Large intestine (tissue), 3 donors: ENCODE data around the gene FEZ2. TPM values are rescaled to one million over a fixed set of nuclear protein-coding genes. Genes with fewer than 3 reads are reported as not detected.
"Not testable (repeated sequence)": the region's sequence is repeated elsewhere in the genome, so short reads cannot be mapped to it uniquely, and the experiment has no call there.

Experiments used
- DNase-seq, 2 donors: peaks; one replicate each; pipeline versions ENCODE4 v3.0.0 to v3.0.0-alpha.2; 2013
- H3K27ac ChIP-seq: one replicate; pipeline ENCODE4 v1.5.1; 2013; ENCODE audit warnings: low read length
- H3K27me3 ChIP-seq: 2 replicates; pipeline ENCODE4 v1.6.1; 2013; ENCODE audit warnings: low read length; ENCODE audit not compliant: control insufficient read depth, insufficient read depth
- H3K36me3 ChIP-seq: 2 replicates; pipeline ENCODE4 v1.6.1; 2013; ENCODE audit warnings: low read length; ENCODE audit not compliant: control insufficient read depth, insufficient read depth
- H3K4me1 ChIP-seq: one replicate; pipeline ENCODE4 v1.6.1; 2013; ENCODE audit warnings: low read length; ENCODE audit not compliant: control insufficient read depth, insufficient read depth
- H3K4me3 ChIP-seq: one replicate; pipeline ENCODE4 v1.5.1; 2013; ENCODE audit warnings: low read length
- H3K9me3 ChIP-seq: one replicate; pipeline ENCODE4 v1.6.1; 2013; ENCODE audit warnings: mild to moderate bottlenecking, low read depth, low read length, moderate library complexity; ENCODE audit not compliant: control insufficient read depth
- WGBS: methylation state at CpG from one replicate; pipeline ENCODE4 v1.1.5; 2013; ENCODE audit warnings: low lambda C conversion rate; ENCODE audit not compliant: insufficient coverage; 5-methylcytosine and 5-hydroxymethylcytosine counted together
- polyA plus RNA-seq: library from polyadenylated mRNA; unstranded; fragments of 120-200 nt; gene quantifications from one replicate; pipeline ENCODE4 v1.2.1, GENCODE V29; 2013

Gene FEZ2
- polyA plus RNA-seq, 1 donor = 59.4 TPM

DNA sequence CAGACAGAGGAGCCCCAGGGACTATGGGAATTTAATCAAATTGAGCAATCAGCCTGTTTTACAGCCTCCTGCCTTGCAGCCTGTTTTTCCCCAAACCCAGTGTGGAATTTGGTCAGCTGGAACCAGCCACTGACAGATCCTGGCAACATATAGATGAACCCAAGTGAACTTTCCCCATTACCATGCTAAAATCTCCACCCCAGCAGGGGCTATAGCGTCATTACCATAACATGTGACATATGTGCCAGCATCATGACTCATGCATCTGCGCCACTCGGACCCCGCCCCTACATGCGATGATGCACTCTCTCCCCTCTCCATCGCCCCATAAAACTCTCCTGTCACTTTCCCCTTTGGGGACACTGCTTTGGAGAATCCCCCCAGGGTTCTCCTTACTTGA, 17.3 kb upstream of the FEZ2 start:
- Histone ChIP-seq H3K27me3 (no peaks in the 10 kb centered on the region), H3K27ac (no peak overlapping the region), H3K4me1 (no peaks in the 10 kb centered on the region), H3K36me3 (no peaks in the 10 kb centered on the region), H3K4me3 (no peak overlapping the region), H3K9me3 (no peaks in the 10 kb centered on the region)
- no peak for DNase-seq
- WGBS = no CpG with 5 or more reads among the region's 6 CpGs

DNA sequence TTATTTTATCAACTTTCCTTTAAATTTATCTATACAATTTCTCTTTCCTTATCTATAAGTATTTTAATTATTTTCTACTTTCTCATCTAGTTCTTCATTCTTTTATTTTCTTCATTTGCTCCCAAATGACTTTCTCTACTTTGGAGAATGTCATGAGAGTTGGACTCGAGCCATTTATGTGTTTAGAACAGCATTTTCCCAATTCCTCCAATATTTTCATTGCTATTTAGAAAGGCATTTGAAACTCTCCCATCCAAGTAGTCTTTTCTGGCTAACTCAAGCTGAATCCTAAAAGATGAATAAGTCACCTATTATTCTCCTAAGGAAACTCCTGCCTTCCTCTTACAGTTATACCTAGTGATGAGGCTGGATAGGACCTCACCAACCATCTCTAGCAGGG, 15.8 kb upstream of the FEZ2 start:
- no peak overlapping the region for H3K27ac ChIP-seq
- H3K9me3 ChIP-seq = no peaks in the 10 kb centered on the region
- H3K36me3 ChIP-seq = no peaks in the 10 kb centered on the region
- H3K27me3 ChIP-seq = no peaks in the 10 kb centered on the region
- no peak for DNase-seq
- H3K4me1 ChIP-seq = no peaks in the 10 kb centered on the region
- 86% methylated on average over 1 of the region's 1 CpG for WGBS
- H3K4me3 ChIP-seq = no peak overlapping the region

DNA sequence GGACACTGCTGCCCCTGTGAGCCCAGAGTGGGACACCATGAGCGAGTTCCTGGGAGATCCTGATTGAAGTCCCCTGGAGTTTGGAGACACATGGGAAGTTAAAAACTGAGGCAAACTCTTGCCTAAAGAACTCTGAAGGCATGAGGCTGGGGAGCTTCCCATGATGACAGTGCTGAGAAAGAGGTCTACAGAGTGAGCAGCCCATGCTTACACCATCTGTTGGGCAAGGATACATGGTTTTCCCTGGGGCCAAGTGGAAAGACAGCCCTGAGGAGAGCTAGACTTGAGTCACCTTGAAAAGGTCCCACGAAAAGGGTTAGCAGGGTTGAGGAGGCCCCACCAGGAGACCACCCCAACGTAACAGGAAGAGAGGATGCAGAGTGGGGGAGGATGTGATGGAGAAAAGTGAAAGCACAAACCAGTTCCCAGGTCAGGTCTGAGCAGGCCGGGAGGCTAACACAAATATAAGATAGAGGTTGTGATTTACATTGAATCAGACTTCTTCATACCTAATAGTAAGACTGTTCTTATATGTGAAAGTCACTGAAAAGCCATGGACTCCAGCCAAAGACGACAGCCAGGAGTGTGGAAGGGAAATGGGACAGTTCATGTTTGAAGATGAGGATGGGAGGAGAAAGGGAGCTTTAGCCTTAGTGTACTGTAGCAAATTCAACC, 13.5 kb upstream of the FEZ2 start:
- H3K27me3 ChIP-seq = no peaks in the 10 kb centered on the region
- no peak overlapping the region for H3K4me3 ChIP-seq
- H3K27ac ChIP-seq = no peak overlapping the region
- H3K4me1 ChIP-seq = no peaks in the 10 kb centered on the region
- no peaks in the 10 kb centered on the region for H3K36me3 ChIP-seq
- H3K9me3 ChIP-seq = no peaks in the 10 kb centered on the region
- WGBS = 93% methylated on average over 3 of the region's 5 CpGs
- DNase-seq = no peak

DNA sequence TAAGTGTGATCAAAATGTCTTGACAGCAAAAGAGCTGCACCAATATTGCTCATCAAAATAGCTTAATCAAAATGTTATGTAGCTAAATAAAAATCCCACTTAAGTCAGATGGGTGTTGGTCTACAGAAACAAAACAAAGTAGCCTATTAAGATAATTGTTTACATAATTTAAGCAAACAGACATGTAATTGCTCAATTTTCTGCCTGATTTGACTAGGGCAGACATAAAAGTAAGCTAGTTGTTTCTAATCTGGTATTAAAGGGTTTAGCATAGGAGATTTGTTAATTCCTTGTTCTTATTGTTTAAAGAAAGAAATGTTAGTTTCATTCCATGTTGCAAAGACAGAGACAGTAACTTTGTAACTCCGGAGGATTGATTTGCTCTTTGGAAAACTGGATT, 11.5 kb upstream of the FEZ2 start:
- no CpG with 5 or more reads among the region's 1 CpG for WGBS
- Histone ChIP-seq H3K36me3 (no peaks in the 10 kb centered on the region), H3K4me3 (no peak overlapping the region), H3K4me1 (no peaks in the 10 kb centered on the region), H3K27me3 (no peaks in the 10 kb centered on the region), H3K9me3 (no peaks in the 10 kb centered on the region), H3K27ac (no peak overlapping the region)
- no peak for DNase-seq

DNA sequence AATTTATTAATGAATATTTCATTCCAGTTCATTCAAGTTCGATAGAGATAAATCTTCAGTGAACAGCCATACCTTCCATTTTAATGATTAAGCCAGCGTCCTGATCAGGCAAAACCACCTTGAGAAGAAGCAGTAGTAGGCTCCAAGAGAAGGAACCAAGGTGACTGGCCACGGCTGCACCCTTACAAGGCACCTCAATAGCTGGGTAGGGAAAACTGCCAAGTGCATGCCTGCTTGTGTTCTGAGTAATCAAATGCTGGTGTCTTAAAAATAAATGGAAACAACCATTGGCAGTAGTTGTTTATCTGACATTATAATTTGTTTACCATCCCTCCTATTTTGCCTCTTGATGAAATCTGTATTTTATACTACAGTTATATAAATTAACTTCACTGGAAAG, 10.0 kb upstream of the FEZ2 start:
- Histone ChIP-seq H3K4me1 (no peaks in the 10 kb centered on the region), H3K27ac (no peak overlapping the region), H3K9me3 (no peaks in the 10 kb centered on the region), H3K36me3 (no peaks in the 10 kb centered on the region), H3K27me3 (no peaks in the 10 kb centered on the region), H3K4me3 (no peak overlapping the region)
- WGBS = no CpG with 5 or more reads among the region's 3 CpGs
- no peak for DNase-seq

DNA sequence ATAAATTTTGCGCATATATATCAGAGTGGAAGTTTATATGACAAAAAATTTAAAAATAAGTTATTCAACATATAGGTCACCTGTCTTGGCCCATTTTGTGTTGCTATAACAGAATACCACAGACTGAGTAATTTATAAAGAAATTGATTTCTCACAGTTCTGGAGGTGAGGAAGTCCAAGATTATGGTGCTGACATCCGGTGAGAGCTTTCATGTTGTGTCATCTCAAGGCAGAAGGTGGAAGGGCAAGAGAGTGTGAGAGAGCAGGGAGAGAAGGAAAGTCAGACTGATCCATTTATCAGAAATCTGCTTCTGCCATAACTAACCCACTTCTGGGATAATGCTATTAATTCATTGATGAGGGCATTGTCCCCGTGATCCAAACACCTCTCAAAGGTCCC, 9.0 kb upstream of the FEZ2 start:
- 0% methylated on average over 1 of the region's 3 CpGs for WGBS
- no peaks in the 10 kb centered on the region for H3K27me3 ChIP-seq
- H3K9me3 ChIP-seq = no peaks in the 10 kb centered on the region
- H3K4me1 ChIP-seq = no peaks in the 10 kb centered on the region
- no peak overlapping the region for H3K4me3 ChIP-seq
- no peaks in the 10 kb centered on the region for H3K36me3 ChIP-seq
- no peak overlapping the region for H3K27ac ChIP-seq
- DNase-seq = no peak

DNA sequence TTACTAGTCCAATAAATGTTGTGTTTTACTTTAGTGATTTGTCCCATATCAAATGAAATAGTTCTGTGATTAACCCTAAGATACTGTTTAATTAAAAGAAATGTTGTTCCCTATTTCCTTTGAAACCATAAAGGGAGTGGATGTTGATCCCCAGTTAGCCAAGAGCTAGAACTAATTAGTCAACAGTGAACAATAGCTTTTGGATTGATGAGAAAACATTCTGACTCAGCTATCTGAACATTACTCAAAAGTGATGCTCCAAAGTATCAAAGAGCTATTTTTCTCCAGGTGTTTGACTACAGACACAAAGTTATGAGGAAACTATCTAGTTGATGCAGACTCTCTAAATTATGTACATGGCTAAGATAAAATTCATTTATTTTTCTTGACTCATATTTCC, 7.3 kb upstream of the FEZ2 start:
- Histone ChIP-seq H3K36me3 (no peaks in the 10 kb centered on the region), H3K4me3 (no peak overlapping the region), H3K4me1 (no peaks in the 10 kb centered on the region), H3K27me3 (no peaks in the 10 kb centered on the region), H3K9me3 (no peaks in the 10 kb centered on the region), H3K27ac (no peak overlapping the region)
- no peak for DNase-seq

DNA sequence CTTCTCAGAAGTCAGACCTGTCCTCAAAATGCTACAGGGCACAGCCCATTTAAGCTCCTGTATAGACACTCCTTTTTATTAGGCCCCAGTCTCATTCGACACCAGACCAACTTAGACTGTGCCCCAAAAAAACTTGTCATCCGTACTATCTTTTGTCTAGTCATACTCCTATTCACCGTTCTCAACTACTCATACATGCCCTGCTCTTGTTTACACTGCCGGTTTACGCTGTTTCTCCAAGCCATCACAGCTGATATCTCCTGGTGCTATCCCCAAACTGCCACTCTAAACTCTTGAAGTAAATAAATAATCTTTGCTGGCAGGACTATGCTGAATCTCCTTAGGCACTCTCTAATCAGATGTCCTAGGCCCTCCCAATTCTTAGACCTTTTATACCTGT, 5.7 kb upstream of the FEZ2 start:
- H3K4me1 ChIP-seq, H3K9me3 ChIP-seq, H3K36me3 ChIP-seq, H3K27me3 ChIP-seq, H3K27ac ChIP-seq, H3K4me3 ChIP-seq, DNase-seq: not testable (repeated sequence)
- WGBS = no CpG with 5 or more reads among the region's 5 CpGs

DNA sequence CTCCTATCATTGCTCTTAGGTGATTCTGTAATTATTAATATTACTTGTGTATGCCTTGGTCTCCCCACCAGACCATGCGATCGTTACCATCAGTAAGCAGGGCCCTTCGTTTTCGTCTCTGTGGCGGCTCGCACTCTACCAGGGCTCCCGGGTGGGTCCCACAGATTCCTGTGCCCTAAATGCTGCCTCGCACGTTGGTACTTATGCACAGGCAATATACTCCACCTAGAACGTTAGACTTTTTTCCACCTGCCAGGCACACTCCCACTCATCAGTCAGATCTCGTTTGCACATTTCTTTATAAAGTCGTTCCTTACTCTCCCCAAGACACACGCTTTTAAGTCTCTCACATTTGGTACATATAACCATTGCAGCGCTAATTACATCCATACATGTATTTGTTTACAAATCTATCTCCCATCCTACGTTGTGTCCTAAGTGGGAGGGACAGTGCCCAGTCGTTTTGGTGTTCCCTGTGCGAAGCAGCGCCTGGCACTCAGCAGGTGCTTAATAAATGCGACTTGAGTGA, 901 bp downstream of the FEZ2 start:
- Histone ChIP-seq H3K4me3 (peak overlapping the region; percentile 72), H3K4me1 (peaks cover 12% of the 10 kb centered on the region), H3K27ac (peak overlapping the region; percentile 79), H3K9me3 (no peaks in the 10 kb centered on the region), H3K36me3 (no peaks in the 10 kb centered on the region), H3K27me3 (no peaks in the 10 kb centered on the region)
- WGBS = 0% methylated on average over 3 of the region's 19 CpGs
- DNase-seq = no peak

DNA sequence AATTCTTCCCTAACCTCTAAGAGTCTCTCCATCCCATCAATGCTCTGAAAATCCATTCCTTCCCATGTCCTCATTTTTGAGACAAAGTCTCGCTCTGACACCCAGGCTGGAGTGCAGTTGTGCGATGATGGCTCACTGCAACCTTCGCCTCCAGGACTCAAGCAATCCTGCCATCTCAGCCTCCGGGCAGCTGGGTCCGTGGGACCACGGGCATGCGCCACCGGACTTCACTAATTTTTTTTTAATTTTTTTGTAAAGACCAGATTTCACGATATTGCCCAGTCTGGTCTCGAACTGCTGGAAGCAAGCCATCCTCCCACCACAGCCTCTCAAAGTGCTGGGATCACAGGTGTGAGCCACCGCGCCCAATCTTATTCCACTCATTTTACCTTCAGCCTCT, 1.6 kb downstream of the FEZ2 start:
- Histone ChIP-seq H3K4me1 (peaks cover 12% of the 10 kb centered on the region), H3K9me3 (no peaks in the 10 kb centered on the region), H3K4me3 (no peak overlapping the region), H3K27me3 (no peaks in the 10 kb centered on the region), H3K36me3 (no peaks in the 10 kb centered on the region), H3K27ac (no peak overlapping the region)
- DNase-seq = no peak
- no CpG with 5 or more reads among the region's 12 CpGs for WGBS

DNA sequence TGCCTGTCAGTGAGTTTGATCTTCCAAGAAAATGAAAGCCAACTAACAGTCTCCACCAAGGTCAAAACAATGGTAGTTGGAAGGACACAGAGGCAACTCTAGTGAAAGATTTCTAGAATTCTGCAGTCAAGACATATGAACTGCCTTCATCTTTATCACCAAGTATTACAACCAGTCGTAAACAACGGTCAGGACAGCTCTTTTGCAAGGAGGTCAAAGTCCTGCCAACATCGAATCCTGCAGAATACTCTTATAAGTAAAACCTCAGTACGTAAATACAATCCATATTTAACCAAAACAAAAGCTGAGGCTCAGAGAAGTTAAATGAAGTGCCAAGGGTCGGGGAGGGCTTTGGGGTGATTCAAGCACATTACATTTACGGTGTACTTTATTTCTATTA, 3.1 kb downstream of the FEZ2 start:
- DNase-seq = peak; percentile 77 to 94
- H3K4me3 ChIP-seq = peak overlapping the region; percentile 16
- 0% methylated on average over 3 of the region's 6 CpGs for WGBS

More for the DNA sequence above, 3.1 kb downstream of the FEZ2 start:
- H3K4me1 ChIP-seq = peaks cover 12% of the 10 kb centered on the region
- no peaks in the 10 kb centered on the region for H3K27me3 ChIP-seq
- H3K27ac ChIP-seq = peak overlapping the region; percentile 70
- H3K36me3 ChIP-seq = peaks cover 7% of the 10 kb centered on the region
- H3K9me3 ChIP-seq = no peaks in the 10 kb centered on the region
